ENCODE results near the gene DIO3. TPM values are rescaled to one million over a fixed set of nuclear protein-coding genes. Genes with fewer than 3 reads are reported as not detected.
A peak's percentile ranks its signal among the peaks of the same experiment; 100 is the strongest.

The DIO3 gene
- total RNA-seq, 2 experiments from 2014 or later: not detected

DNA sequence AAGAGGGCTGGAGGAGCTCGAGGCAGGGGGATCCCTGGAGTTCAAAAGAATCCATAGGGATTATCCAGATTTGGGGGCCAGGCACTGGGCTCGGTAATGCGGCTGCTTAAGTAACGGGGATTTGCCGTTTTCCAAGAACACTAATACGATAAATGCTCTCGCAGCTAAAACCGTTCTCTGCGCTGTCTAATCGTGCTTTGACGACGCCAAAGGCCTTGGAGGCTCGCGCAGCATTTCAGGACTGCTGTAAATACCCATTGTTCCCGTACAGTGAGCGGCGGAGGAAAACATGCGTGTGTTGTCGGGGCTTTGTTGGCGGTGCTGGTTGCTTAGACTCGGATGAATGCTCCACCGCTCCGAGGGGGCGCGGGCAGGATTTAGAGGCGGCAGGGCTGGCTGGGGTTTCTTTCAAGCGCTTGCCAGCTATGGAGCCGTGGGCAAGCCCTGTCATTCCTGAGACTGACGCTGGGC, 26.2 kb downstream of the DIO3 start:
- peak in 1 of 14 experiments; percentile 24 for DNase-seq
- H3K27me3 ChIP-seq (ENCODE audit: control insufficient read depth in 1 of 2, insufficient read depth in 2 of 2, low read length in 2 of 2): no peaks in the 10 kb centered on the region
- ChIA-PET CTCF (no interaction called here), POLR2A (no interaction called here)
- H3K4me1 Mint-ChIP-seq (ENCODE audit: low read depth): peaks cover 7% of the 10 kb centered on the region
- no peak overlapping the region for H3K4me3 Mint-ChIP-seq
- peaks cover 0 to 8% of the 10 kb centered on the region in 2 experiments for H3K9me3 ChIP-seq (ENCODE audit: control insufficient read depth in 1 of 2, insufficient read depth in 1 of 2, low read length in 2 of 2)
- H3K27ac Mint-ChIP-seq: no peak overlapping the region
- H3K9me3 Mint-ChIP-seq: no peaks in the 10 kb centered on the region
- intact Hi-C loops (cut with DNase I, micrococcal nuclease): no loop called here
- H3K27me3 Mint-ChIP-seq: no peaks in the 10 kb centered on the region
- ATAC-seq (ENCODE audit: poor library complexity): no peak
- H3K4me3 ChIP-seq (ENCODE audit: low read length): no peak overlapping the region
- no peak overlapping the region for H3K27ac ChIP-seq (ENCODE audit: low read depth in 1 of 2, low read length in 2 of 2)
- TF ChIP-seq CTCF (IDR thresholded peaks at IDR 0.05): no peak
- no peaks in the 10 kb centered on the region for H3K36me3 ChIP-seq (ENCODE audit: insufficient read depth, low read length)
- H3K36me3 Mint-ChIP-seq (ENCODE audit: low read depth): no peaks in the 10 kb centered on the region
- no peaks in the 10 kb centered on the region for H3K4me1 ChIP-seq (ENCODE audit: insufficient read depth, low read length)

DNA sequence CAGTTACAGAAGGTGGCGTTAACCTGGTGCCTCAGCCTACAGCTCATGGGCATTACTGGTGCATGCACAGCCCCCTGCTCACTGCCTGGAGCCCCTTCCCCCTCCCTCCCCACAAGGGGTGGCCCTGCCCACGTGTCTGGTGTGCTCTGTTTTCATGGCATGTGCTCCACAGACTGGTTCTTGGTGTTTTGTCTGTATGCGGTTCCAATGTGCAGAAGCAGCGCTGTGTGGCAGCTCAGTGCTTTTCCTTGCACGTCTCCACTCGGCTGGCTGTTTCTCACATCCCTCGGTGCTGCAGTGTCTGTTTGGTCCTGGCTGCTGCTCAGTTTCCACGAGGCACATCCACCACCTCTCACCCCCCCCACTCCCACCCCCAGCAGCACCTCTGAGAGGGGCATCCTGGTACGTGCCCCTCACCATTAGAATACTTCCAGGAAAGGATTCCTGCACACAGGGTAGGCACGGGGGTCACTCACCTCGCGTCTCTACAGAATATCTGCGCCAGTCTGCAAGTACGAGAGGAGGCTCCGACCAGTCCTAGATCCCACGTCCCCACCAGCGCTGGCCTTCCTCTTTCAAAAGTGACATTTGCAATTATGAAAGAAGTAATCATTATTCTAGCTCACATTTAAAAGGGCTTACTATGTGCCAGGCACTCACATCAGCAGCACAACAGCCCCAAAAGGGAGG, 27.1 kb downstream of the DIO3 start:
- no peaks in the 10 kb centered on the region for H3K27me3 ChIP-seq (ENCODE audit: control insufficient read depth in 1 of 2, insufficient read depth in 2 of 2, low read length in 2 of 2)
- peaks cover 0 to 8% of the 10 kb centered on the region in 2 experiments for H3K9me3 ChIP-seq (ENCODE audit: control insufficient read depth in 1 of 2, insufficient read depth in 1 of 2, low read length in 2 of 2)
- ChIA-PET POLR2A (no interaction called here), CTCF (no interaction called here)
- DNase-seq (peak in 1 of 14 experiments; percentile 10), ATAC-seq (ENCODE audit: poor library complexity) (no peak)
- Mint-ChIP-seq H3K4me1 (ENCODE audit: low read depth) (peaks cover 12% of the 10 kb centered on the region), H3K4me3 (no peak overlapping the region), H3K27me3 (no peaks in the 10 kb centered on the region), H3K27ac (no peak overlapping the region), H3K9me3 (no peaks in the 10 kb centered on the region), H3K36me3 (ENCODE audit: low read depth) (no peaks in the 10 kb centered on the region)
- no peak overlapping the region for H3K27ac ChIP-seq (ENCODE audit: low read depth in 1 of 2, low read length in 2 of 2)
- intact Hi-C loops (cut with DNase I, micrococcal nuclease): no loop called here
- no peaks in the 10 kb centered on the region for H3K4me1 ChIP-seq (ENCODE audit: insufficient read depth, low read length)
- H3K4me3 ChIP-seq (ENCODE audit: low read length): no peak overlapping the region
- no peak for TF ChIP-seq CTCF (IDR thresholded peaks at IDR 0.05)
- no peaks in the 10 kb centered on the region for H3K36me3 ChIP-seq (ENCODE audit: insufficient read depth, low read length)

GRCh38 chr14:101588990-101589389, 27.7 kb downstream of the DIO3 start:
- DNase-seq (no peak), ATAC-seq (ENCODE audit: poor library complexity) (no peak)
- Mint-ChIP-seq H3K36me3 (ENCODE audit: low read depth) (no peaks in the 10 kb centered on the region), H3K4me3 (no peak overlapping the region), H3K27ac (no peak overlapping the region), H3K4me1 (ENCODE audit: low read depth) (peaks cover 14% of the 10 kb centered on the region), H3K9me3 (no peaks in the 10 kb centered on the region), H3K27me3 (no peaks in the 10 kb centered on the region)
- ChIA-PET CTCF (no interaction called here), POLR2A (no interaction called here)
- H3K27ac ChIP-seq (ENCODE audit: low read depth in 1 of 2, low read length in 2 of 2): no peak overlapping the region
- no peaks in the 10 kb centered on the region for H3K36me3 ChIP-seq (ENCODE audit: insufficient read depth, low read length)
- no peak for TF ChIP-seq CTCF (IDR thresholded peaks at IDR 0.05)
- H3K27me3 ChIP-seq (ENCODE audit: control insufficient read depth in 1 of 2, insufficient read depth in 2 of 2, low read length in 2 of 2): no peaks in the 10 kb centered on the region
- intact Hi-C loops (cut with DNase I, micrococcal nuclease): no loop called here
- H3K4me3 ChIP-seq (ENCODE audit: low read length): no peak overlapping the region
- H3K9me3 ChIP-seq (ENCODE audit: control insufficient read depth in 1 of 2, insufficient read depth in 1 of 2, low read length in 2 of 2): peaks cover 0 to 8% of the 10 kb centered on the region in 2 experiments
- no peaks in the 10 kb centered on the region for H3K4me1 ChIP-seq (ENCODE audit: insufficient read depth, low read length)

Data from CD4-positive, alpha-beta T cell (primary cell).